Caki2 (cell line): ENCODE measurements around the gene STAM. TPM values are rescaled to one million over a fixed set of nuclear protein-coding genes. Genes with fewer than 3 reads are reported as not detected.
A peak's percentile ranks its signal among the peaks of the same experiment; 100 is the strongest.
"Not testable (repeated sequence)": the region's sequence is repeated elsewhere in the genome, so short reads cannot be mapped to it uniquely, and the experiment has no call there.

Experiments used
- DNase-seq: peaks from one replicate; pipeline ENCODE4 v3.0.0-alpha.2; 2015; ENCODE audit warnings: low read depth
- in situ Hi-C: cut with HindIII; loops from 2 replicates; pipeline ENCODE4 v1.10.0; 2016; ENCODE audit warnings: low sequenced_read_pairs, low pct_unique_long_range_greater_than_20kb, mixed read lengths
- total RNA-seq: library from RNA; depleted of rRNA; stranded (reverse); fragments of >200 nt; shearing (Covaris generic); gene quantifications from 2 replicates; pipeline ENCODE4 v1.2.3, GENCODE V29; 2014; ENCODE audit warnings: low replicate concordance; rRNA removed

STAM gene
- total RNA-seq, result 14.3 and 23.6 TPM in 2 replicates

DNA sequence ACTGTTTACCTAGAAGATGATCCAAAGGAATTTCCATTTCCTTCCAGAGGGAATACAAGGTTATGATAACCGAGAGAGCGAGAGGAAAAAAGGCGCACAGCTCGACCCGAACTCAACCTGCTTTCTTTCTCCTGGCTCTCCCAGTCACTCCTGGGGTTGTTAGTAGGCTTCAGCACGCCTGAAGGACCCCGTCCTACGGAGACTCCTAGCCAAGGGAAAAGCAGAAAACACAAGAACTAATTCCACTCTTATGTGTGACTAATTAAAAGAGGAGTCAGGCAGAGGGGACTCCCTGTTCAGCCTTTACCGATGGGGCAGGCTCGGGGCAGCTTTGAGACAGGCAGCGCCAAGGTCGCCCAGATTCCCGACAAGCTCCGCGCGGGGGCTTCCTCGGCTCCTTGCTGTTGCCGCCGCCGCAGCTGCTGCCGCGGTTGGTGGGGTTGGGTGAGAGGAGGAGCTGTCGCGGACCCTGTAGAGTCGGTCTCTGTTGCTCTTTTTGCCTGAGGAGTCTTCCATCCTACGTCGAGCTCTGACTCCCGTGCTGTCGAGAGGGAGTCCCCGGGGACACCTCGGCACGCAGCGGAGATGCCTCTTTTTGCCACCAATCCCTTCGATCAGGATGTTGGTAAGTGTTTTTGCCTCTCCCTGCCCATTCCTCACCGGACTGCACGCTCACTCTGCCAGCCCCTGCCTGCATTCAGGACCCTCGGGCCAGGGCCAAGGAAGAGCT lies at the start of gene STAM:
Gene STAM (plus strand): TSS at position 397 of the 730 bp plus-strand sequence. CDS start 189 bp downstream, at position 586.
- in situ Hi-C loops, result no loop called here
- DNase-seq, result peak; percentile 98

- in situ Hi-C loops, result no loop called here
- no peak for DNase-seq
Observed at GRCh38 chr10:17597386-17597785, 46.6 kb upstream of the STAM start.

- in situ Hi-C loops, result no loop called here
- DNase-seq, result peak; percentile 24
Observed at GRCh38 chr10:17599089-17599488, 44.9 kb upstream of the STAM start.

DNA sequence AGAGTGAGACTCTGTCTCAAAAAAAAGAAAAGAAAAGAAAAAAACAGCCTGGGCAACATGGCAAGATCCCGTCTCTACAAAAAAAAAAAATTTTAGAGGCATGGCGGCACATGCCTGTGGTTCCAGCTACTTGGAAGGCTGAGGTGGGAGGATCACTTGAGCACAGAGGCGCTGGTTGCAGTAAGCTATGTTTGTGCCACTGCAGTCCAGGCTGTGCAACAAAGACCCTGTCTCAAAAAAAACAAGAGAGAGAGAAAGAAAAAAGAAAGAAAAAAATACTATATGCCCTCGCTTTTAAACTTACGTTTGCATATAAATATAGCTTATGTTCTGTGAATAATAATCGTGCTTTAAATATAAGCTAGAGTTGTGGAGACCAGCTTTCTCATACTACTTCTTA lies 38.0 kb upstream of the STAM start:
- in situ Hi-C loops, result no loop called here
- no peak for DNase-seq

- DNase-seq, result no peak
- in situ Hi-C loops, result no loop called here
Observed at GRCh38 chr10:17606547-17607040, 37.4 kb upstream of the STAM start.

- in situ Hi-C loops, result no loop called here
Observed at GRCh38 chr10:17607060-17607459, 36.9 kb upstream of the STAM start.

GRCh38 chr10:17607603-17608332 lies 36.2 kb upstream of the STAM start:
- in situ Hi-C loops, result no loop called here

More at GRCh38 chr10:17607060-17607459, 36.9 kb upstream of the STAM start:
- DNase-seq, result no peak

GRCh38 chr10:17609523-17610079 lies 34.4 kb upstream of the STAM start:
- in situ Hi-C loops, result no loop called here
- DNase-seq, result no peak

More at GRCh38 chr10:17607603-17608332, 36.2 kb upstream of the STAM start:
- DNase-seq, result peak; percentile 41

DNA sequence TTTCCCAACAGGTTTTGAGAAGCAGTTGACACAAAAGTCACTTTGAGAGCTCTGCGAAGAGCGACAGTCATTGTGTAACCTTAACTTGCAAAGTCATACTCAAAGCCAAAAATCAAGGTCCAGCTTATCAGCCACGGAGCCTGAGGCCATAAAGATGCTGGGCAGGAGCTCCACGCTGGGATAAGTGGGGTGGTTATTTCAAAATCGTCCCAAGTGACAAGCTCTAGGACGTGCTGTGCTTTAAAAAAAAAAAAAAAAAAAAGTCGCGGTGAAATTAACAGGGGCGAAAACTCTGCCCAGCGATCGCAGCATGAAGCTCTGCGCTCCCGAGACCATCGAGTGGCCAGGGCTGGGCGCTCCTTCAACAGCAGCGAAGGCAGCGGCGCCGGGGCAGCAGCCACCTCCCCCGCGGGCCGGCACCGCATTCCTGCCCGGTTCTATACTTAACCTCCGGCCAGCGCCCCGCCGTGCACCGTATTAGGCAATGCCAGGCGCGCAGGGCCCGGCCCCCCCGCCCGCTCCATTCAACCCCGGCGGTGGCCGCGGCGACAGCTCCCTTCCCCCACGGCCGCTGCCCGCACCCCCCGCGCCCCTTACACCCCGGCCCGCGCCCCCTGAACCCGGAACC lies 27.4 kb upstream of the STAM start:
- DNase-seq, result peak; percentile 76
- in situ Hi-C loops, result no loop called here

DNA sequence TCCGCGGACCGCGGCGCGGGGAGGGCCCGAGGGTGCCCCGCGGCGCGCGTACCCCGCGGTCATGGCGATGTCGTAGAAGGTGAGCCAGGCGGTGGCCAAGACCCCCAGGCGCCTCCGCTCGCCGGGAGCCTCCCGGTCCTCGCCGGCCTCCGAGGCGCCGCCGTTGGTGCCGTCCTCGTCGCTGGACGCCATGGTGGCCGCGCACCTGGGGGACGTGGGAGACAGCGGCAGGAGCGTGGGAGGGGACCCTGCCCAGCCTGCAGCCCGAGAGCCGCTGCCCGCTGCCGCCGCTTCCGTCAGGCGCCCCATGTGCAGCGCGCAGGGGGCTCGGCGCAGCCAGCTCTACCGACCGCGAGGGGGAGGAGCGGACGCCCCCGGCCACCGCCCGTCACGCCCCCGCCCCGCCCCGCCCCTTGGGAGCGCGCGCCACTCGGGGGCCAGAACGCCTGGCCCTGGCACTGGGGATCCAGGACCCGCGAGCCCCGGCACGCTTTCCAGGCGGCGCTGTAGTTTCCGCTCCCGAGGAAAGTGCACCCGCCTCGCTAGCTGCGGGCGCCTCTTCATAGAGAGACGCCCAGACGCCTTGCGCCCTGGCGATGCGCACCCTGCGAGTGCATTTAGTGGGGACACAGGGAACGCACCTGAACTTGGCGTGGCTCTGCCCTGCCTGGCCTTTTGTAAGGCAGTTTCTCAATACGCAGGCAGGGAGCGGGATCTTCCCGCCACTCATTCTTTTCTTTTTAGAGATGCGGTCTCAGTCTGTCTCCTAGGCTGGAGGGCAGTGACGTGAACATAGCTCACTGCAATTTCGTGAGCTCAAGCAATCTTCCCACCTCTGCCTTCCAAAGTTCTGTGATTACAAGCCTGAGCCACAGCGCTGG lies 26.7 kb upstream of the STAM start, which contains the start of gene HACD1:
Gene HACD1 (minus strand): TSS at position 344 of the 881 bp plus-strand sequence. CDS start 35 bp downstream, at position 309.
- DNase-seq, result peak; percentile 82

GRCh38 chr10:17622061-17622460 lies 21.9 kb upstream of the STAM start:
- in situ Hi-C loops, result no loop called here
- DNase-seq, result no peak

More for the DNA sequence above, 26.7 kb upstream of the STAM start, which contains the start of gene HACD1:
- in situ Hi-C loops, result no loop called here

- no peak for DNase-seq
- in situ Hi-C loops, result no loop called here
Observed at GRCh38 chr10:17624996-17625395, 19.0 kb upstream of the STAM start.

DNA sequence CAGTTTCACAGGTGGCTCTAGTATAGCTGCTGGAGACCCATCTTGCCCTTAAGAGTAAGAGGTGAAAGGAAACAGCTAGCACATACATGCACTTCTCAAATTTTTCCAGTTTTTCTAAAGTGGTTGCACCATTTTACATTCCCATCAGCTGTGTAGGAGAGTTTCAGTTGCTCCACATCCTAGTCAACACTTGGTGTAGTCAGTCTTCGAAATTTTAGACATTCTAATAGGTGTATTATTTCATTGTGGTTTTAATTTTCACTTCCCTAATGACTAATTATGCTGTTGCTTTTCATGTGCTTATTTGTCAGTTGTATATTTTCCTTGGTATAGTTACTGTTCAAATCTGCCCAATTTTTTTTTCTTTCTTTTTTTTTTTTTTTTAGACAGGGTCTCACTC lies 17.3 kb upstream of the STAM start:
- in situ Hi-C loops, result no loop called here
- DNase-seq, result no peak

DNA sequence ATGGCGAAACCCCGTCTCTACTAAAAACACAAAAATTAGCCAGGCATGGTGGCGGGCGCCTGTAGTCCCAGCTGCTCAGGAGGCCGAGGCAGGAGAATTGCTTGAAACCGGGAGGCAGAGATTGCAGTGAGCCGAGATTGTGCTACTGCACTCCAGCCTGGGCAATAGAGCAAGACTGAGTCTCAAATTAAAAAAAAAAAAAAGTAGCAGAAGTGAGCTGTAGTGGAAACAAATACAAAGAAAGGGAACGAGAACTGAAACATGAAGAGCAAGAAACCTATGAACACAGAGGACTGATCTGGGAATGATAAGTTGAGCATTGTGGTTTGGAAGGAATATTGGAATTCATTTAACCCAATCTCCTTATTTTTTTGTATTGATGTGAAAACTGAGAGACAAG lies 11.4 kb upstream of the STAM start:
- in situ Hi-C loops, DNase-seq: not testable (repeated sequence)

DNA sequence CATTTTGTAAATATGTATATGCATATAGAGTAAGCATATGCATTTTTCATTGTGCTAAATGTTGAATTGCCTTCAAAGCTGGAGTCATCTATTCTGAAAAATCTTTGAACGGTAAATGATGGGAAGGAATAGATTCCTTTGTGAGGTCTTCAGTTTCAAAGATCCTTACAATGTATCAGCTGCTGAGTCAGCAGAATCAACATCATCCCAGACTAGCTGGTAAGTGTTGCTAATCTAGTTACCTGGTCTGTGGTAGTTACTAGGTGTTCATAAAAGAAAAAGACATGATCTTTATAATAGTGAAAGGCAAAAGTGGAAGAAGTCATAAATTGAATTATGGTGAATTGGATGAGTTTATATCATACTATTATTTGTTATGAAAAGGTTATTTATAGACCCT lies 10.6 kb upstream of the STAM start:
- in situ Hi-C loops, result no loop called here
- no peak for DNase-seq

- in situ Hi-C loops, result no loop called here
- no peak for DNase-seq
Observed at GRCh38 chr10:17637869-17638268, 6.1 kb upstream of the STAM start.

DNA sequence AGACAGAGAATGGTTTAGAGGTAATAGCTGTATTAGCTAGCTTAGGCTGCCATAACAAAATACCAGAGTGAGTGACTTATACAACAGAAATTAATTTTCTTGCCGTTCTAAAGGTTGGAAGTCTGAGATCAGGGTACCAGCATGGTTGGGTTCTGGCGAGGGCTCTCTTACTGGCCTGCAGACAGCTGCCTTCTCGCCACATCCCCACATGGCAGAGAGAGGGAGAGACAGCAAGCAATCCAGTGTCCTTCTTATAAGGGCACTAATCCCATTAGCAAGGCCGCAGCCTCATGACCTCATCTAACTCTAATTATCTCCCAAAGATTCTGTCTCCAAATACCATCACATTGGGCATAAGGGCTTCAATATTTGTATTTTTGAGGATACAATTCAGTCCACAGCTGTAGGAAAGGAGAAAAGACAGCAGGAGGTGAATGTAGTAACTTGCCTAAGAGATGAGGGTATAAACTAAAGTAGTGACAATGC lies 3.6 kb upstream of the STAM start:
- in situ Hi-C loops, result no loop called here
- DNase-seq, result no peak
